Motor neuron (in vitro differentiated cells): ENCODE data around the gene PRR12. TPM values are rescaled to one million over a fixed set of nuclear protein-coding genes. Genes with fewer than 3 reads are reported as not detected.
A peak's percentile ranks its signal among the peaks of the same experiment; 100 is the strongest.

ENCODE experiments used
- ATAC-seq, 8 experiments: fragments of 200-7000 bp; cut with Tn5 transposase; replicated peaks in 6 of 8; 2 replicates each; pipeline ENCODE4 v1.8.0; 2021; ENCODE audit warnings: mild to moderate bottlenecking in 8 of 8, moderate library complexity in 8 of 8
- H3K27ac ChIP-seq, 2 donors: fragments of 250-450 bp; sonication (Bioruptor Pico); 2 replicates each; pipeline ENCODE4 v1.9.0; 2021; ENCODE audit warnings: antibody characterized with exemption in 2 of 2, mild to moderate bottlenecking in 2 of 2, moderate library complexity in 1 of 2
- H3K4me1 ChIP-seq, 2 donors: fragments of 250-450 bp; sonication (Bioruptor Pico); replicated peaks in 1 of 2; 2 replicates each; pipeline ENCODE4 v1.6.1; 2021; ENCODE audit warnings: antibody characterized with exemption in 2 of 2, mild to moderate bottlenecking in 2 of 2, moderate library complexity in 1 of 2
- H3K4me3 ChIP-seq, 5 donors: fragments of 250-450 bp; sonication (Bioruptor Pico); 2 replicates each; pipeline ENCODE4 v1.9.0; 2021; ENCODE audit warnings: antibody characterized with exemption in 5 of 5, mild to moderate bottlenecking in 5 of 5, moderate library complexity in 4 of 5
- WGBS, 10 experiments: fragments of 450-650 bp; shearing (Covaris generic); methylation state at CpG; one replicate each; pipeline ENCODE4 v1.0.0; 2022; 5-methylcytosine and 5-hydroxymethylcytosine counted together
- in situ Hi-C, 9 experiments: fragments of 400-800 bp; cut with MboI; loops; one replicate each; pipeline ENCODE4 v1.15.0; 2021; ENCODE audit warnings: low sequenced_read_pairs in 9 of 9, low pct_unique_long_range_greater_than_20kb in 2 of 9; ENCODE audit not compliant: unreplicated experiment in 9 of 9
- total RNA-seq, 8 experiments: library from RNA; unstranded; fragments of 300-600 nt; gene quantifications; 2 replicates each; pipeline versions ENCODE4 v1.2.3 to v1.2.4, GENCODE V29; 2022

Gene PRR12
- total RNA-seq, 8 experiments from 2014 or later: 3.3 to 18.8 (median 7.5) TPM

GRCh38 chr19:49663224-49663623, 72.2 kb downstream of the PRR12 start:
- WGBS, 10 experiments: 88 to 95% (median 92%) methylated on average over 2 to 6 of the region's 12 CpGs; no CpG with 5 or more reads in 7 of the 10 experiments
- Histone ChIP-seq H3K27ac (no peak overlapping the region), H3K4me3 (no peak overlapping the region), H3K4me1 (peaks cover 7 to 15% of the 10 kb centered on the region in 2 donors)
- in situ Hi-C loops: no loop called here
- ATAC-seq: no peak

- Histone ChIP-seq H3K4me3 (peak overlapping the region; percentile 54 to 86 (median 64)), H3K27ac (peak overlapping the region; percentile 56 to 79), H3K4me1 (peaks cover 7 to 15% of the 10 kb centered on the region in 2 donors)
- in situ Hi-C loops: no loop called here
- 0 to 2% (median 0%) methylated on average over 1 to 9 of the region's 53 CpGs; no CpG with 5 or more reads in 4 of the 10 experiments for WGBS, 10 experiments
- ATAC-seq: peak; percentile 48 to 75 (median 72)
Measured at GRCh38 chr19:49664171-49665035, 73.4 kb downstream of the PRR12 start.

- Histone ChIP-seq H3K4me1 (peaks cover 7 to 15% of the 10 kb centered on the region in 2 donors), H3K4me3 (peak overlapping the region; percentile 54 to 86 (median 64)), H3K27ac (peak overlapping the region; percentile 56 to 79)
- in situ Hi-C loops: no loop called here
- ATAC-seq: peak in 2 of 8 experiments; percentile 9 to 10
- 0% methylated on average over 1 to 4 of the region's 7 CpGs; no CpG with 5 or more reads in 3 of the 10 experiments for WGBS, 10 experiments
Measured at GRCh38 chr19:49665036-49665350, 74.0 kb downstream of the PRR12 start.

- Histone ChIP-seq H3K4me1 (peaks cover 7 to 15% of the 10 kb centered on the region in 2 donors), H3K27ac (peak within 1 kb of the TSS; percentile 56 to 79), H3K4me3 (peak within 1 kb of the TSS; percentile 54 to 86 (median 64))
- WGBS, 10 experiments: 0 to 1% (median 0%) methylated on average over 2 to 25 of the region's 50 CpGs; no CpG with 5 or more reads in 3 of the 10 experiments
- ATAC-seq: peak; percentile 77 to 86 (median 82)
- in situ Hi-C loops: no loop called here
Measured at GRCh38 chr19:49665351-49666119, 74.6 kb downstream of the PRR12 start, which contains the start of the genes BCL2L12 and IRF3. TSS of gene BCL2L12 (plus strand) at chr19:49665933. CDS start at chr19:49666693, 760 bp downstream. TSS of gene IRF3 (minus strand) at chr19:49665857. CDS start at chr19:49664838, 1,019 bp downstream.

GRCh38 chr19:49666120-49666444, 75.1 kb downstream of the PRR12 start:
- Histone ChIP-seq H3K4me3 (peak overlapping the region; percentile 54 to 86 (median 64)), H3K27ac (peak overlapping the region in 1 of 2 donors; percentile 4), H3K4me1 (peaks cover 7 to 15% of the 10 kb centered on the region in 2 donors)
- no CpG with 5 or more reads among the region's 9 CpGs for WGBS, 10 experiments
- ATAC-seq: peak in 6 of 8 experiments; percentile 5 to 41 (median 12)
- in situ Hi-C loops: no loop called here

- H3K4me1 ChIP-seq: peaks cover 12 to 22% of the 10 kb centered on the region in 2 donors
- no peak overlapping the region for H3K27ac ChIP-seq
- H3K4me3 ChIP-seq: no peak overlapping the region
- in situ Hi-C loops: no loop called here
- ATAC-seq: no peak
- WGBS, 10 experiments: 80 to 100% (median 91%) methylated on average over 1 to 2 of the region's 2 CpGs; no CpG with 5 or more reads in 4 of the 10 experiments
Measured at GRCh38 chr19:49667473-49667872, 76.5 kb downstream of the PRR12 start.

- in situ Hi-C loops: no loop called here
Measured at GRCh38 chr19:49669516-49669915, 78.5 kb downstream of the PRR12 start.

GRCh38 chr19:49672131-49672919, 81.3 kb downstream of the PRR12 start:
- H3K4me1 ChIP-seq: peaks cover 7 to 12% of the 10 kb centered on the region in 2 donors
- 0 to 100% (median 17%) methylated on average over 1 to 12 of the region's 28 CpGs; no CpG with 5 or more reads in 3 of the 10 experiments for WGBS, 10 experiments
- peak overlapping the region; percentile 63 to 69 for H3K27ac ChIP-seq
- peak; percentile 1 to 35 (median 12) for ATAC-seq
- in situ Hi-C loops: no loop called here
- H3K4me3 ChIP-seq: peak overlapping the region; percentile 20 to 34 (median 25)

More at GRCh38 chr19:49669516-49669915, 78.5 kb downstream of the PRR12 start:
- Histone ChIP-seq H3K27ac (no peak overlapping the region), H3K4me3 (no peak overlapping the region), H3K4me1 (peaks cover 7 to 19% of the 10 kb centered on the region in 2 donors)
- 0 to 100% (median 90%) methylated on average over 1 to 3 of the region's 3 CpGs; no CpG with 5 or more reads in 1 of the 10 experiments for WGBS, 10 experiments
- no peak for ATAC-seq

Other genes starting within 250 kb of the PRR12 start
- gene TEAD2, start 228.8 kb upstream of the PRR12 start, total RNA-seq: 10 to 100 TPM in 6 of 8 experiments, 1 to 10 TPM in 2; 6.0 to 78.1 (median 14.2) TPM
- gene DKKL1, start 227.3 kb upstream of the PRR12 start, total RNA-seq: 1 to 10 TPM in 4 of 8 experiments, under 1 TPM in 2, not detected in 2; 0.38 to 5.2 (median 1.4) TPM
- 1 to 10 TPM in 2 of 8 experiments, under 1 TPM in 4, not detected in 2; 0.27 to 2.7 (median 0.51) TPM for gene KASH5, start 202.9 kb upstream of the PRR12 start, total RNA-seq
- gene PTH2, start 167.7 kb upstream of the PRR12 start, total RNA-seq: 1 to 10 TPM in 1 of 8 experiments, not detected in 7; 1.2 TPM
- gene GFY, start 165.8 kb upstream of the PRR12 start, total RNA-seq: 1 to 10 TPM in 1 of 8 experiments, under 1 TPM in 5, not detected in 2; 0.42 to 1.1 (median 0.67) TPM
- gene SLC17A7, start 149.7 kb upstream of the PRR12 start, total RNA-seq: 1 to 10 TPM in 2 of 8 experiments, under 1 TPM in 5, not detected in 1; 0.16 to 1.9 (median 0.71) TPM
- 10 to 100 TPM; 53.1 to 94.9 (median 76.4) TPM for gene PIH1D1, start 139.4 kb upstream of the PRR12 start, total RNA-seq
- gene ALDH16A1, start 138.0 kb upstream of the PRR12 start, total RNA-seq: 10 to 100 TPM in 4 of 8 experiments, 1 to 10 TPM in 4; 3.6 to 26.2 (median 10.8) TPM
- gene FLT3LG, start 117.0 kb upstream of the PRR12 start, total RNA-seq: 1 to 10 TPM in 5 of 8 experiments, under 1 TPM in 3; 0.22 to 8.7 (median 1.4) TPM
- gene RPL13A, start 103.6 kb upstream of the PRR12 start, total RNA-seq: 1,000 to 10,000 TPM; 2,225 to 4,117 (median 3,221) TPM
- gene RPS11, start 94.7 kb upstream of the PRR12 start, total RNA-seq: 1,000 to 10,000 TPM; 2,973 to 6,174 (median 3,870) TPM
- 10 to 100 TPM in 4 of 8 experiments, 1 to 10 TPM in 4; 2.2 to 70.6 (median 27.8) TPM for gene FCGRT, start 78.5 kb upstream of the PRR12 start, total RNA-seq
- 10 to 100 TPM in 2 of 8 experiments, 1 to 10 TPM in 6; 2.0 to 13.2 (median 6.4) TPM for gene RCN3, start 63.2 kb upstream of the PRR12 start, total RNA-seq
- 100 to 1,000 TPM in 2 of 8 experiments, 10 to 100 TPM in 6; 61.7 to 145 (median 76.6) TPM for gene NOSIP, start 10.6 kb upstream of the PRR12 start, total RNA-seq
- gene PRRG2, start 9.9 kb upstream of the PRR12 start, total RNA-seq: 1 to 10 TPM in 1 of 8 experiments, under 1 TPM in 7; 0.21 to 1.1 (median 0.60) TPM
- gene RRAS, start 49.0 kb downstream of the PRR12 start, total RNA-seq: 10 to 100 TPM in 4 of 8 experiments, 1 to 10 TPM in 2, under 1 TPM in 2; 0.79 to 35.2 (median 7.5) TPM
- gene SCAF1, start 51.0 kb downstream of the PRR12 start, total RNA-seq: 10 to 100 TPM; 10.1 to 33.0 (median 20.1) TPM
- gene IRF3, start 74.7 kb downstream of the PRR12 start, total RNA-seq: 100 to 1,000 TPM in 1 of 8 experiments, 10 to 100 TPM in 7; 40.8 to 110 (median 53.4) TPM
- gene BCL2L12, start 74.8 kb downstream of the PRR12 start, total RNA-seq: 10 to 100 TPM in 3 of 8 experiments, 1 to 10 TPM in 5; 5.3 to 34.6 (median 8.2) TPM
- 100 to 1,000 TPM; 190 to 369 (median 229) TPM for gene PRMT1, start 86.1 kb downstream of the PRR12 start, total RNA-seq
- gene ADM5, start 98.4 kb downstream of the PRR12 start, total RNA-seq: 1 to 10 TPM in 7 of 8 experiments, under 1 TPM in 1; 0.66 to 5.2 (median 2.1) TPM
- 10 to 100 TPM in 6 of 8 experiments, 1 to 10 TPM in 2; 4.7 to 65.7 (median 36.3) TPM for gene CPT1C, start 99.9 kb downstream of the PRR12 start, total RNA-seq
- 1 to 10 TPM in 1 of 8 experiments, under 1 TPM in 2, not detected in 5; 0.19 to 1.6 (median 0.70) TPM for gene TSKS, start 172.1 kb downstream of the PRR12 start, total RNA-seq
- gene AP2A1, start 175.8 kb downstream of the PRR12 start, total RNA-seq: 10 to 100 TPM; 58.6 to 76.4 (median 71.7) TPM
- 10 to 100 TPM in 7 of 8 experiments, 1 to 10 TPM in 1; 9.9 to 27.1 (median 16.2) TPM for gene FUZ, start 222.1 kb downstream of the PRR12 start, total RNA-seq
- gene MED25, start 227.1 kb downstream of the PRR12 start, total RNA-seq: 10 to 100 TPM; 16.4 to 38.0 (median 24.5) TPM